HG03378 (cell line): ENCODE data around the gene ADO.

ENCODE experiments used
- ATAC-seq: cut with Tn5 transposase; IDR thresholded peaks from one replicate; pipeline ENCODE4 v1.9.1; 2021; ENCODE audit warnings: mild to moderate bottlenecking, moderate library complexity; ENCODE audit not compliant: unreplicated experiment

Gene ADO

DNA sequence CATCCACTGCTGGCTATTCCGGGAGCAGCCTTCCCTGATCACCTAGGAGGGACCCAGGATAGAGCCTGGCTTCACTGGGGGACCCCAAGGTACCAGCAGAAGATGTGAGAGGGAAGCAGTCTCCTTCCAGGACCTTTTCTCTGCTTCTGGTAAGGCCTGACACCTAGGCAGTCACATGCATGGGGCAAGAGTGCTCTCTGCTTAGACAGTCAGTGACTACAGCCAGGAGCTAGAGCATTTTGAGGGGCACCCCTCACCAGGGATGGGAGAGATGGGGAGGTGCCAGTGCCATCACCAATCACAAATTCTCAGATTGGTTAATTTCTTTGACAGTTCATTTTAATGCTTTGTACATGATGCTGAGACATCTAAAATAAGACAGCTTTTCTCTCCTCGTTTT is 13.9 kb upstream of the ADO start:
- no peak for ATAC-seq

DNA sequence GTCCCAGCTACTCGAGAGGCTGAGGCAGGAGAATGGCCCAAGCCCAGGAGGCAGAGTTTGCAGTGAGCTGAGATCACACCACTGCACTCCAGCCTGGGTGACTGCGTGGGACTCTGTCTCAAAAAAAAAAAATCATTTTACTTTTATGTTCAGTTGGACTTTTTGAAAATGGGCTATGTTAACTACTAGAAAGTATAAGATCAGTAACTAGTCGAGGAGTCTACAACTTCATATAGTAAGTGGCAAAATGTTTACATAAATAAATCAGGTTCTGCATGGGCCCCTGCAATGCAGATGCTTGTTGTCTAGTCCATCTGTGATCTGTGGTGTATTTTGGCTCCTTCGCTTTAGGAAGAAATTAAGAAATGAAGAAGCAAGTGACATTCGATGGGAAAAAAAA is 12.3 kb upstream of the ADO start:
- no peak for ATAC-seq

DNA sequence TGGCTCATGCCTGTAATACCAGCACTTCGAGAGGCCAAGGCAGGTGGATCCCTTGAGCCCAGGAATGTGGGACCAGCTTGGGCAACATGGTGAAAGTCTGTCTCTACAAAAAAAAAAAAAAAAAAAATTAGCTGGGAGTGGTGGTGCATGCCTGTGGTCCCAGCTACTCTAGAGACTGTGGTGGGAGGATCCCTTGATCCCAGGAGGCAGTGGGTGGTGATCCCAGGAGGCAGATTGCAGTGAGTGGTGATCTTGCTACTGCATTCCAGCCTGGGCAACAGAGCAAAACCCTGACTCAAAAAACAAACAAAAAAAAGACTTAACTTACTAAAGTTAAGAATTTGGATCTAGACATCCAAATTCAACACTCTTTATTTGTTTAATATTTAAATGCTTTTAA is 10.2 kb upstream of the ADO start:
- ATAC-seq: no peak

DNA sequence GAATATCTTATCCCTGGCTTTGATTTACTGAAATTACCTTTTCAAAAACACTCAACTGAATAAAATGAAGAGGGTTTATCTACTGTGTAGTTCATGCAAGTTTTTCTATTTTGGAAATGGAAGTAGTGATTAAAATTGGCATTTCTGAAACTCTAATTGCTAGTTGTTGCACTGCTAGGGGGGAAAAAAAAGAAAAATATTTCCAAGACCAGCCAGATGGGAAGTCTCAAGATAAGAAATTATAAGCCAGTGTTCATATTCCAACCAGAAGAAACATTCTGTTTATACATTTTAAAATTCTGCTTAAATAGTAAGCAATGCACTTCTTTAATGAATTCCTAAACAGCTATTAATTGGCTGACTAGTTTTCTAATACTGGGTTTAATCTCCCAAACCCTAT is 9.4 kb upstream of the ADO start:
- ATAC-seq: no peak

DNA sequence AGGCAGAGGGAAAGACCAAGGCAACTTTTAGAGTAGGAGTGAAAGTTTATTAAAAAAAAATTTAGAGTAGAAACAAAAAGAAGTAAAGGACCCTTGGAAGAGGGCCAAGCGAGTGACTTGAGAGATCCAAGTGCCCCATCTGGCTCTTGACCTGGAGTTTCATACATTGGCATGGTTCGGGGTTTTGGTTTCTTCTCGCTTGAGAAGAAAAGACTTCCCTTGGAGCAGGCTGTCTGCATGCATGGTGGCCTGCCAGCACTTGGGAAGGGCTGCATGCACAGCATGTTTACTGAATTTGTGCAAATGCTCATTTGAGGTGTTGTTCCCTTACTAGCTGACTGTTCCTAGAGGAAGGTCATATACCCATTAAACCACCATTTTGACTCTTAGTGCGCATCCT is 8.8 kb upstream of the ADO start:
- ATAC-seq: no peak

DNA sequence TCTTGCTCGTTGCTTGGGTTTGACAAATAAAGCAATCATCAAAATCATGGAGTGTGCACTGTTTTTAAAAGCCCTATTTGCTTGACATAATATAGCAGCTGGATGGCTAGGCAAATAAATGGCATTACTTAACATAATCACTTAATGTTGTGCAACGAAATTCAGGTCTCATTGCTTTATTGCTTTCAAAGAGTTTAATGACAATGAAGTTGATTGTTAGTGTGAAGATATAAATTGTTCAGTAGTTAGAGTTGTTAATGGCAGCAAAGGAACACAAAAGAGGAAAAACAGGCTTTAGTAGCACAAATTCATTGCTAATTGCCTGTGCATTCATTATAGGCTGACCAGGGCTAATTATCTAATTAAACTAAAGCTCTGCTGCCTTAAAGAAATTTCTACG is 7.6 kb upstream of the ADO start:
- no peak for ATAC-seq

DNA sequence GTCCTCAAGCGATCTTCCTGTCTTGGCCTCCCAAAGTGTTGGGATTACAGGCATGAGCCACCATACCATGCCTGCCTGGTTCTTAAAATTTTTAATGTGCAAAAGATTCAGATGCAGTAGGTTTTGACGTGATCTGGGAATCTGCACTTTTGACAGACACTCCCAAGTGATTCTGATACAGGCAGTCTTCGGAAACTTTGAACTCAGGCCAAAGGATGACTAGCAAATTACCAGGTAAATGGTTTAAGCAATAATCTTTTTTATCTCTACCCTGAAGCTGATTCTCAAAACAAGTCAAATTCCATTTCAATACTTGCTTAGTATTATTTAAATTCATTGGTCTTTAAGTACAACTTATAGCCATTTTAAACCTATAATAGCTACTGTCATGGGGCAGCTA is 2.6 kb upstream of the ADO start:
- no peak for ATAC-seq

DNA sequence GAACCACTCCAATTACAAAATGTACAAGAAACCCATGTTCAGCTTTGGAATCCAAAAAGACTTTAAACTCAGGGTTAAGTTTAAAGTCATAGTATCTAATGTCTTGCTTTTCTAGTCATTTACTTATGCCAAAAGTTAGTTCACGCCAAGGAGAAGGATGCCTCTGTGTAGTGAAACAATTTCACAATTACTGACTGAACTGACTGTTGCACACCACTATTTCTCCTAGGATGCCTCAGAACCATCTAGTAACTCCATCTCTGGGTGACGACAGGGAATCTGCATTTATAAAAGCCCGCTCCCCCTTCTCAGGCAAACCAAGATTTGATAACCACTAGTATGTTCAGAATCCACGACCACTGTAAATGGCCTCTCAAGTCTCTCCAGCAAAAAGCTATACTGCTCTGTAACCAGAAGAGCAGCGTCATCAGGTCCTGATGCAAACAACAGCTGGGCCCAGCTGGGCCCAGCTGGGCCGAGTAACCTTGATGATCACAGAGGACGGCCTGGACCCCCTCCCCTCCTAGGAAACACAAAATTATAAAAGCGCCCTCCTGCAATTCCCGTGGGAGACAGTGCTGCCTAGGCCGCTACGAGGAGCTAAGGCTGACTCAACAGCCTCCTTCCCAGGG is 680 bp upstream of the ADO start:
- no peak for ATAC-seq

DNA sequence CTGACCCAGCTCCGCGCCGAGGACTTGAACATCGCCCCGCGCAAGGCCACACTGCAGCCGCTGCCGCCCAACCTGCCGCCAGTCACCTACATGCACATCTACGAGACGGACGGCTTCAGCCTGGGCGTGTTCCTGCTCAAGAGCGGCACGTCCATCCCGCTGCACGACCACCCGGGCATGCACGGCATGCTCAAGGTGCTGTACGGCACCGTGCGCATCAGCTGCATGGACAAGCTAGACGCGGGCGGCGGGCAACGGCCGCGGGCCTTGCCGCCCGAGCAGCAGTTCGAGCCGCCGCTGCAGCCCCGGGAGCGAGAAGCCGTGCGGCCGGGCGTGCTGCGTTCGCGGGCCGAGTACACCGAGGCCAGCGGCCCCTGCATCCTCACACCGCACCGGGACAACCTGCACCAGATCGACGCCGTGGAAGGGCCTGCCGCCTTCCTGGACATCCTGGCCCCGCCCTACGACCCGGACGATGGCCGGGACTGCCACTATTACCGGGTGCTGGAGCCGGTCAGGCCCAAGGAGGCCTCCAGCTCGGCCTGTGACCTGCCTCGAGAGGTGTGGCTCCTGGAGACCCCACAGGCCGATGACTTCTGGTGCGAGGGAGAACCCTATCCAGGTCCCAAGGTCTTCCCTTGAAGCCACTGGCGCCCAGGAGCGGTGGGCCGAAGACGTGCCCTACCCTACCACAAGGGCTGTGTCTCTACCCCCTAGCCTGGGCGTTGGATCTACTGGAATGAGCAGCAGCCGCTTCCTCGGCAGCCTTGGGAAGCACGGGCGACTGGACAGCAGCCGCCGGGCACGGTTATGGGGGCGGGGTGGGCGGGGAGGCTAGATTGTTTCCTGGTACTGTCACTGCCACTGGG is 945 bp downstream of the ADO start:
- ATAC-seq: no peak

DNA sequence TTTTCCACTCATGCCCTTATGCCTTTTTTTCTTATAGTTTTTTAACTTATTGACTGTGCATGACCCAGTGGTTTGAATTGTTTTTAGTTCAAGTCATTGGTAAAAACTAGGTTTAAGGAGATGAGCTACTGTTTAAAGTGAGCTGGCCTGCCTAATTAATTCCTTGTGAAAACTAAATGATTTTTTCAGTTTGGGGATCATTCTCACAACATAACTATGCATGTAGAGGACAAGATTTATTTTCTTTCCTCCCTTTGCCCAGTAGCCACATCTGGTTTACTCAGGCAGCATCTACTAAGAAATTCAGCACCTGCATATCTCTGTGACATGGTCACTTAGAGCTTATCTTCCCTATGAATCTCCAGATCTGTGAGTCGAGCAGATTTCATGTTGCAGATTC is 1.7 kb downstream of the ADO start:
- no peak for ATAC-seq

DNA sequence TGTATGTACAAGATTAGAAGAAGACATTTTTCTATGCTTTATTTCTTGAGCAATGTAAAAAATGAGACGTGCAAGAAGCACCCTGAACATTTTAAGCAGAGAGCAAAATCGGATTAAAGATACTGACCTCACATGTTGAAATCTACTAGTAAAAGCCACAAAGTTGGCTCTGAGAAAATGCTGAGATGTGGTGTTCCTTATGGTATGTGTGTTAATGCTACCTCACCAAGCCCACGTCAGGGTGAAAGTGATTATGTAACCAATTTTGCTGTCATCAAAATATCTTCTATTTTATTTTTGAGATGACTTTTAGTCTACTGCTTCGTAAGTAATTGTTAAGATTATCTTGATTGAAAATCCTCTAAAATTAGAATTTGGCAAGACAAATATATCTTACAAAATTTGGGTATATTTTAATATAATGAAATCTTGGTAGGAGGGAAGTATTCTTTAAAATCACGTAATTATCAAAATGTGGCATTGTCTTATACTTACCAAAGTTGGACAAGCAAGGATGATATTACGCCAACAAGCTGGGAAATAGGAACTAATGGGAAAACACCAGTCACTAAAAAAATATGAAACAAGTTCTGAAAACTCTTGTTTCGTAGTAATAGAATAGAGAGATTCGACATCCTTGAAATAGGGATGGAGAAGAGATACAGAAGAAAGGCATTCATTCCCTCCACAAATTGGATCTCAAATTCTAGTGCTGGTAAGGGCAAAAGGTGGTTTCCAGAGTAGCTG is 5.8 kb downstream of the ADO start:
- ATAC-seq: no peak

DNA sequence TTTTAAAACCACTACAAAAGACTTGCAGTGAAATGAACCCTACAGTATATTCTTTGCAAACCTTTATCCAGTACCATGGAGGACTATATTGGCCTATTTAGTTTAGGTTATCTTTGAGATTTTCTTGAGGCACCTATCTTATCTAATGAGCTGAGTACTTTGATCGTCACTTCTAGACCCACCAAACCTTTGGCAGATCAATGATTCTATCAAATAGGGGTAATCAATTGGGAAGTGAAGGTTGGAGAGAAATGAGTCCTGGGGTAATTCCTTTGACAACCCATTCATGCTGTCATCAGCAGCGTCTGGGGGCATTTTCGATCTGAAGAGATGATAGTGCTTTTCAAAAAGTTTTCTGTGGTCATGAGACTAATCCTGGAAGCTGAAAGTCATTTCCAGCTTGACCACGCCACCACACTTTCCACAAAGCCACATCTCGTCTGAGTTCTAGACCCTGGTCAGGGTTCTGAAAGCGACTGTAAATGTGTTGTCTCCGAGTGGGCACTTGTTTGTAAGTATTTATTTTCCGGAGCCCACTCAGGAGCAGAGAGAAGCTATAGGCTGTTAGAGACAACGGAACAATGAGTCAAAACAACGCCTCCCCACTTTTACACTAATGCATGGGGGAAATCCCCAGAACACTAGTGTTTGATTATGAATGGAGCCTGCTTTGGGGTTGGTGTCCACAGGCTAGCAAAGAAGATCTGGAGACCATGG is 6.8 kb downstream of the ADO start:
- peak; percentile 58 for ATAC-seq

DNA sequence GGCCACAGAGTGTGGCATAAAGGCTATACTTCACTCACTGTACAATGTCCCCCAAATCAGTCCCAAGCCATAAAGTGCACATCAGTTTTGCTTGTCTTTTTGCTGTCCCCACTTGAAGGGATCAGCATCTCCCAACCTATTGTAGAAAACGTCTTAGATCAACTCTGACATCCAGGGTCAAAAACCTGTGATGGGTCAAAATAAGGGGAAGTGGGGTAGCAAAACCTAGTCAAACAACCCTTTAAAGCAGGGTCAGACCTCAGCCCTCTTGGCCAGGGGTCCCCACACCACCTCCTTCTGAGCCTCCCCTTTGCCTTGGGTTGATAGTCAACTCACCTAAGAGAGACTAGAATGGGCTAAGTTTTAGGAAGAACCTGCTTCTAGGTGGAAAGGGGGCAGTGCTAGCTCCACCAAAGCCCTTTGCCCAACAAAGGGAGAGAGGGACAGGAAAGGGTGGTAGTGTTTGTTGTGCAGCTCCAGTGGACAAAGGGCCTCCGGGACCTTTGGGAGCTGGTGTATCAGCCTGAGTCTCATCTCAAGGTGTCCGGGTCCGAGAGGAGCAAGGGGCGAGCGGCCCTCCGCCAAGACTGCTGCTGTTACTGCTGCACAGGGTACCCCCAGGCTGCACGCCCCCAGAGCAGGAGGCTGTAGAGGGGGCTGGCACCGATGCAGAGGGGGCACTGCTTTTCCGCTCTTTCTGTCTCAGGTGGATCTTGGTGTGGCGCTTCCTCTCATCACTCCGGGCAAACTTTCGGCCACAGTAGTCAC is 8.3 kb downstream of the ADO start:
- no peak for ATAC-seq

DNA sequence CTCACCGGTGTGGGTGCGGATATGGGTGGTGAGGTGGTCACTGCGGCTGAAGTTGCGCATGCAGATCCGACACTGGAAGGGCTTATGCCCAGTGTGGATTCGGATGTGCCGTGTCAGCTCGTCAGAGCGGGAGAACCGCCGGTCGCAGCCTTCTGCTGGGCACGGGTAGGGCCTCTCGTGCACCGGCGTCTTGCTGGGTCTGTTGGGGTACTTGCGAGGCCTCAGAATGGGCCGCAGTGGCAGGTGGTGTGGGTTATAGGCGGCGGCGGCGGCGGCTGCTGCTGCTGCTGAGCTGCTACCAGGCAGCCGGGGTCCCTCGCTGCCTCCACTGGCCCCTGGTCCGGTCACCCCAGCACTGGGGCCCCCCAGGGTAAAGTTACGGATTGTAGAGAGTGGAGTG is 8.9 kb downstream of the ADO start:
- ATAC-seq: no peak

DNA sequence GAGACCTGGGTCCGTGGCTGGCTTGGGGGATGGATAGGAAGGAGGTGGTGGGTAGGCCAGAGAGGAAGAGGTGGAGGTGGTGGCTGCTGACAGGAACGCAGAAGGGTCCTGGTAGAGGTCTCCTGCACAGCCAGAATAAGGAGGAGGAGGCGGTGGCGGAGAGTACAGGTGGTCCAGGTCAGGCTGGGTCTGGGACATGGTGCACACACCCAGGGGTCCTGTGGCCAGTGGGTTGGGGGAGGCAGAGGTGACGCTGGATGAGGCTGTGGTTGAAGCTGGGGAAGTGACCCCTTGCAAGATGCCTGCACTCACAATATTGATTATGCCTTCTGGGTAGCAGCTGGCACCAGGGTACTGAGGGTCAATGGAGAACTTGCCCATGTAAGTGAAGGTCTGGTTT is 9.5 kb downstream of the ADO start:
- ATAC-seq: no peak

DNA sequence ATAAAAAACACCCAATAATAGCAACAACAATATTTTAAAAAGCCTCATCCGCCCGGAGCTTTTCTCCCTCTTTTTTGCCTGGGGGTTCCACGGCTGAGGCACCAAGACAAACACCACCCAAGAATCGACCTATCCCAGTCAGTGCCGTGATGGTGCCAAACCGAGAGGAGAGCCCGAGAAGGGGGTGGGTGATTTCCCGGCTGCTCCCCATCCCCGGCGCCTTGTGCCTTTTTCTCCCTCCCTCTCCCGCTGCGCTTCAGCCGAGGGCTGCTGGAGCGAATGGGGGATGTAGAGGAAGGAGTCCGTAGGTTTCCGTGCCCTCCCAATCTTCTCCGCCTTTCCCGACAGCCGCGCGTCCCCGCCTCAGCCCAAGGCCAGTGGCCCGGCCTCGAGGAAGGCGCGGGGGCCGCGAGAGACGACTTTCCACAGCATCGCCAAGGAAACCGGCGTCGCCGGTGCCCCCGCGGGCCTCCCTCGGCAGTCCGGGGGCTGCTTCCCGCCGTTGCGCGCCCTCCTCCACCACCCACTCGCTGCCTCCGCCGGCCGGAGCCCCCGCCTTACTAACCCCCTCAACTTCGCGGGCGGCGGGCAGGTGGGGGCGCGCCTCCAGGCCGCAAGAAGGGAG is 10.3 kb downstream of the ADO start:
- no peak for ATAC-seq

DNA sequence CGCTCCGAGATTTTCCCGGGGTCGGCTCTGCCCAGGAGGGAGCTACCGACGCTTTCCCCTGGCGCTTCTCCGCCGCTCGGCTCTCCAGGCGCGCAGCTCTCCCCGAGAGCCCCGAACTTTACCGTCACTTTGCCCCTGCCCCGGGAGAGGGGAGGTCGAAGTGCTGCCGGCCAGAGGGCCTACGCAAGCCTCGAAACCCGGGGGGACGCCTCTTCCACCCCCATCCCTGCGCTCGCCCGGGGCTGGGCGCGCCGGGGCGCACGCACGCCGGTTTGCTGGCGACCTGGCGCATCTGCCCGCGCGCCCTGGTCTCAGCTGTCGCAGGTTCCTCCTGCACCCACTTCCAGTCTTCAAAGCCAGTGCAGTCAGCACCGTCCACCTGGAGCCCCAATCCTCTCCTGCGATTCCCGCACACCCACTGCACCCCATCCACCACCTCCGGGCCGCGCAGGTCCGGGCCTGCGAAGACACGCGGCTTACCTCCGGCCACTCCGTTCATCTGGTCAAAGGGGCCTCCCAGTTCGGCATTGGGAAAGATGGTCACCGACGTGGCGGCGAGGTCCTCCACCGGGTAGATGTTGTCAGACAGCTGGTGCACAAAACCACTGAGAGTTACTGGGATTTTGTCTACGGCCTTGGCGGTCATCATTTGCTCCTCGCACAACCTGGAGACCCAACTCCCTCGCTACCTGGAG is 11.0 kb downstream of the ADO start:
- no peak for ATAC-seq

DNA sequence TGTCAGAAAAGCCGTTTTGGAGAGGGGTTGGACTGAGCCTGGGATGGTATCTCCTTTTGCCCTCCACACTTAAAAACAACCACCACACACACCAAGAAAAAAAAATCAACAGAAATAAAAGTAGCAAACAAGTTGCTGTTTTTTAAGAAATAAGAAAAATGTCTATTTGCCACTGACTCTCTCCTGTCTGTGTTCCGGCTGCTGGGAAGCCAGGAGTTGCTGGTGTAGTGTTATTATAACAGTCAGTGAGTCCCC is 11.5 kb downstream of the ADO start:
- no peak for ATAC-seq

DNA sequence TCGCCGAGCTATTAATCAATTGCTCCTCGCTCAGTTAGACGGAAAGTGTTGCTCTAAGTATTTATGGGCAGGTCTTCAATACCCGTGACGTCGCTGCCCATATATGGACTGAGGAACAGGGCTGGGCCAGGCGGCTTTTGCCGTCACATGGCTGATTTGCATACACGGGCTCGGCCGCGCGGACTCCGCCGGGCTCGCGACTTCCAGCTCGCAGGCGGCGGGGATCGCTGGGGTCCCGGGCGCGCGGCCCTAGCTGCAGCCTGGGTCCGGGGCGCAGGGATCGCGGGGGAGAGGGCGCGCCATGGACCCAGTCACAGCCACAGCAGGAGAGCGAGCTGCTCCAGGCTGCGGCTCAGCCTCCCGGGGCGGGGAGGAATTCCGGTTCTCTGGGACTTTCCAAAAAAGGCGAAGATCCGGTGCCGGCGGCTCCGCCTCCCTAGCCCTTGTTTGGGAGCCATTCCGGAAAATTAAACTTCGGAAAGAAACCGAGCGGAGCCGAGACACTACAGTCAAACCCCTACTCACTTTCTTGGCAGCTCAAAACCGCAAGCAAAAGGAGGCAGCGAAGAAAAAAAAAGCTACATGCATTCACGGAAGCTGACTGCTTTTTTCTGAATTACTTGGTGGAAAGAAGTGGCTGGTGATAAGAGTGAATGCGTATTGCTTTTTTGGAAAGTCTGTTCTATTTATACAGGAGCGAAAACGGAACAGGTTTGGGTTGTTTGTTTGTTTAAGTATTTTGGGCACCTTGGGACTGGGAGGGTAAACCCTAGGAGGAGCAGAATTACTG is 12.0 kb downstream of the ADO start, which contains the start of gene EGR2:
Gene EGR2, minus strand, starts transcription at position 36 of the 790 bp plus-strand sequence. CDS start 337 bp downstream, outside the sequence.
- peak; percentile 75 for ATAC-seq
